HEK293T (cell line): ENCODE measurements around the gene GALT.

ENCODE experiments used
- ARNT ChIP-seq: fragments of 450-650 bp; IDR thresholded peaks from 2 replicates; pipeline ENCODE4 v1.6.1; 2017; ENCODE audit warnings: mild to moderate bottlenecking
- BHLHE40 ChIP-seq: fragments of 450-650 bp; IDR thresholded peaks from 2 replicates; pipeline ENCODE4 v1.6.1; 2016; ENCODE audit warnings: mild to moderate bottlenecking, moderate library complexity, borderline replicate concordance
- CTBP1 ChIP-seq: fragments of 450-650 bp; IDR thresholded peaks from 2 replicates; pipeline ENCODE4 v1.6.1; 2016; ENCODE audit warnings: borderline replicate concordance
- ELF4 ChIP-seq: fragments of 450-650 bp; IDR thresholded peaks from 2 replicates; pipeline ENCODE4 v1.6.1; 2017; ENCODE audit warnings: antibody characterized with exemption
- FOXA1 ChIP-seq: fragments of 450-650 bp; IDR thresholded peaks from 2 replicates; pipeline ENCODE4 v1.6.1; 2016; ENCODE audit warnings: mild to moderate bottlenecking
- FOXK2 ChIP-seq: fragments of 450-650 bp; IDR thresholded peaks from 2 replicates; pipeline ENCODE4 v1.6.1; 2016; ENCODE audit warnings: mild to moderate bottlenecking
- FOXM1 ChIP-seq: fragments of 450-650 bp; IDR thresholded peaks from 2 replicates; pipeline ENCODE4 v1.6.1; 2017; ENCODE audit warnings: mild to moderate bottlenecking, borderline replicate concordance
- HDGF ChIP-seq: fragments of 450-650 bp; IDR thresholded peaks from 2 replicates; pipeline ENCODE4 v1.6.1; 2017; ENCODE audit warnings: antibody characterized with exemption, borderline replicate concordance
- NFRKB ChIP-seq: fragments of 450-650 bp; IDR thresholded peaks from 2 replicates; pipeline ENCODE4 v1.6.1; 2016; ENCODE audit warnings: mild to moderate bottlenecking, moderate library complexity
- SP1 ChIP-seq: fragments of 450-650 bp; IDR thresholded peaks from 2 replicates; pipeline ENCODE4 v1.6.1; 2017
- SUZ12 ChIP-seq: fragments of 450-650 bp; IDR thresholded peaks from 2 replicates; pipeline ENCODE4 v1.6.1; 2016; ENCODE audit warnings: mild to moderate bottlenecking
- TARDBP ChIP-seq: fragments of 450-650 bp; IDR thresholded peaks from 2 replicates; pipeline ENCODE4 v1.6.1; 2016
- ZNF384 ChIP-seq: fragments of 450-650 bp; IDR thresholded peaks from 2 replicates; pipeline ENCODE4 v1.6.1; 2016
- TF ChIP-seq, protein P1 (sequence below): fragments of 450-650 bp; IDR thresholded peaks from 2 replicates; pipeline ENCODE4 v1.6.1; 2016

GRCh38 chr9:34636791-34637355 lies 9.6 kb upstream of the GALT start:
- TF ChIP-seq CTBP1 (no peak), FOXA1 (no peak), TARDBP (no peak), HDGF (no peak), FOXM1 (no peak), ZNF384 (no peak), FOXK2 (no peak), SUZ12 (no peak), BHLHE40 (no peak), NFRKB (no peak), SP1 (no peak), ELF4 (no peak), ARNT (no peak)
- TF ChIP-seq, protein P1, sequence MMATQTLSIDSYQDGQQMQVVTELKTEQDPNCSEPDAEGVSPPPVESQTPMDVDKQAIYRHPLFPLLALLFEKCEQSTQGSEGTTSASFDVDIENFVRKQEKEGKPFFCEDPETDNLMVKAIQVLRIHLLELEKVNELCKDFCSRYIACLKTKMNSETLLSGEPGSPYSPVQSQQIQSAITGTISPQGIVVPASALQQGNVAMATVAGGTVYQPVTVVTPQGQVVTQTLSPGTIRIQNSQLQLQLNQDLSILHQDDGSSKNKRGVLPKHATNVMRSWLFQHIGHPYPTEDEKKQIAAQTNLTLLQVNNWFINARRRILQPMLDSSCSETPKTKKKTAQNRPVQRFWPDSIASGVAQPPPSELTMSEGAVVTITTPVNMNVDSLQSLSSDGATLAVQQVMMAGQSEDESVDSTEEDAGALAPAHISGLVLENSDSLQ: no peak
